Esophagus squamous epithelium (tissue), 4 donors: ENCODE measurements around the gene RELN.

ENCODE experiments used
- CTCF ChIP-seq, 6 experiments: fragments of 450-650 bp in 4 of 6; fragments of 200-600 bp in 2 of 6; sonication (generic) in 2 of 6; IDR thresholded peaks; one replicate each; pipeline ENCODE4 v1.5.1; 2016 to 2019; ENCODE audit warnings: antibody characterized with exemption in 6 of 6, mild to moderate bottlenecking in 4 of 6, moderate library complexity in 4 of 6
- POLR2A ChIP-seq, 4 donors: fragments of 450-650 bp; IDR thresholded peaks; one replicate each; pipeline ENCODE4 v1.6.1; 2017; ENCODE audit warnings: antibody characterized with exemption in 4 of 4, mild to moderate bottlenecking in 4 of 4, moderate library complexity in 3 of 4

- TF ChIP-seq CTCF (IDR thresholded peaks at IDR 0.05) (no peak), POLR2A (IDR thresholded peaks at IDR 0.05) (no peak)
Observed at GRCh38 chr7:103698064-103698463, 291.4 kb downstream of the RELN start.
